HG02623 (cell line): ENCODE measurements around the gene THOP1.

ENCODE experiments used
- ATAC-seq: cut with Tn5 transposase; IDR thresholded peaks from one replicate; pipeline ENCODE4 v1.9.1; 2021; ENCODE audit warnings: moderate library complexity; ENCODE audit not compliant: unreplicated experiment

The THOP1 gene

DNA sequence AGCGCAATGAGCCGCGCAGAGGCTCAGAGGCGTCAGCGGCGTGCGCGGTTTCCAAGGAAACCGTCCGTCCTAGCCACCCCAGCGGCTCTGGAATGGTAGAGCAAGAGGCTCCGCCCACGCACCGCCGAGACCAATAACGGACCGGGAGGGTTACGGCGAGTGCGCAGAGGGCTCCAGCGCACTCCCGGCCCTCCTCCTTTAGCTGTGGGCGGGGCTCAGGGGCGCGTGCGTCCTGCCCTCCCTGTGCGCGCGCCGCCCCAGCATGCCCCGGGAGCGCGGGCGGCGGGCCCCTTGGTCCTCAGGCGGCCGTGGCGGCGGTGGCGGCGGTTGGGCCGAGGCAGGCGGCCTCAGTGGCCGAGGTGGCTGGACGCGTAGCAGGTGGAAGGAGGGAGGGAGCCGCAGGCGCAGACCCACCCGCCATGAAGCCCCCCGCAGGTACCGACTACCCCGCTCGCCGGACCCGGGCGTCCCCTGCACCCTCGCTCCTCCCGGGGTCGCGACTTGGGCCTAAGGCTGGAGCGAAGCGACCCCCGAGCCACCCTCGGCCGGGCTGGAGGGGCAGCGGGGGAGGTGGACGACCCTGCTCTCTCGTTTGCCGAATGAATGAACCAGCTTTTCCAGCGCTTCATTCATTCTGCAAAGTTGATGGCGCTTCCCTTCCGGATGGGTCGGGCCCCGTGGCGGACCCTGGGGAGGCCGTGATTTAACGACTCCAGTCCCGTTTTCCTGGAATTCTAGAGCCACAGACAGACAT, at the start of gene THOP1:
Gene THOP1, plus strand, starts transcription at position 260 of the 754 bp plus-strand sequence. Its CDS starts 160 bp downstream, at position 420.
- ATAC-seq, result peak; percentile 65

DNA sequence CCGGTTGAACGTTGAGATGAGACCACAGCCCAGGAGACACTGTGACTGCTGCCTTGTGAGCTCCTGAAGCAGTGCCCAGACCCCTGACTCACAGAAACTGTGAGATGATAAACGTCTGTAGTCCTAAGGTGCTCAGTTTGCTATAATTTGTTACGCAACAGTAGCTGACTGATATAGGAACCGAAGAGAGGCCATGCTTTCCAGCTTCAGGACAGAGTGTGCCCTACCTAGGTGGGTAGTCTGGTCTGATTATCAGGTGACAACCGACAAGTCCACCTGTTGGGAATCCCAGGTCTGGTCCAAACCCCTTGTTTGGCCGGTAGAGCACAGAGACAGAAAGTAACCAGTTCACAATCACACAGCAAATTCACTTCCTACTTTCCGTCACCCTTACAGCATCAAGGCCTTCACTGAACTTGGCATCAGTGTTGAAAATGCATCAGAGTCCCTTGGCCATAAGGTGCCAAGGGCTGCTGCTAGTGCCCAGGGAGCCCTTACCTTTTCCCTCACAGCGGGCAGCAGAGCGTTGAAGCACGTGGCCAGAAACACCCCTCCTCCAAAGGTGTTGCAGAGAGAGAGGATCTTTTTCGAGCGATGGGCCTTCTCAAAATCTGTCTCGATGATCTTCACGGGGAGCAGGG, 48.6 kb upstream of the THOP1 start:
- no peak for ATAC-seq

GRCh38 chr19:2739602-2740313, 45.5 kb upstream of the THOP1 start, which contains the start of gene SLC39A3:
SLC39A3 (minus strand) TSS chr19:2740017; CDS start chr19:2737257, 2,760 bp downstream.
- peak; percentile 96 for ATAC-seq

DNA sequence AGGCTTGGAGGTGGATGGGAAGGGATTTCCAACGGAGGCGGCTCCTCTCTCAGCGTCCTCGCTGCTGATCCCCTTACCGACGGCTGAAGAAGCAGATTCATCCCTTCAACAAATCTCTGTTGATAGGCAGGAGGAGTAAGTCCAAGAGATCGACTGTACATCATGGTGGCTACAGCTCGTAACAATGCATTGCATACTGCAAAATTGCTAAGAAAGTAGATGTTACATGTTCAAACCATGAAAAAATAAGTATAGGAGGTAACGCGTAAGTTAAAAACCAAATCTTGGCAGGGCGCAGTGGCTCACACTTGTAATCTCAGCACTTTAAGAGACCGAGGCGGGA, 45.0 kb upstream of the THOP1 start:
- ATAC-seq, result no peak

- no peak for ATAC-seq
Observed at GRCh38 chr19:2743099-2743498, 42.2 kb upstream of the THOP1 start.

DNA sequence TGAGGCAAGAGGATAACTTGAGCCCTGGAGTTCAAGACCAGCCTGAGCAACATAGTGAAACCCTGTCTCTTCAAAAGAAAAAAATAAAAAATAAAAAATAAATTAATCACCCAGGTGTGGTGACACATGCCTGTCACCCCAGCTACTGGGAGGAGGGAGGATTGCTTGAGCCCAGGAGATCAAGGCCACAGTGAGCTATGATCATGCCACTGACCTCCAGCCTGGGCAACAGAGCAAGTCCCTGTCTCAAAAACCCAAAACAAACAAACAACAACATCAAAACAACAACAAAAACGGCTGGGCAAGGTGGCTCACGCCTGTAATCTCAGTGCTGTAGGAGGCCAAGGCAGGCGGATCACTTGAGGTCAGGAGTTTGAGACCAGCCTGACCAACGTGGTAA, 41.2 kb upstream of the THOP1 start:
- ATAC-seq, result no peak

GRCh38 chr19:2747349-2747748, 38.0 kb upstream of the THOP1 start:
- no peak for ATAC-seq

DNA sequence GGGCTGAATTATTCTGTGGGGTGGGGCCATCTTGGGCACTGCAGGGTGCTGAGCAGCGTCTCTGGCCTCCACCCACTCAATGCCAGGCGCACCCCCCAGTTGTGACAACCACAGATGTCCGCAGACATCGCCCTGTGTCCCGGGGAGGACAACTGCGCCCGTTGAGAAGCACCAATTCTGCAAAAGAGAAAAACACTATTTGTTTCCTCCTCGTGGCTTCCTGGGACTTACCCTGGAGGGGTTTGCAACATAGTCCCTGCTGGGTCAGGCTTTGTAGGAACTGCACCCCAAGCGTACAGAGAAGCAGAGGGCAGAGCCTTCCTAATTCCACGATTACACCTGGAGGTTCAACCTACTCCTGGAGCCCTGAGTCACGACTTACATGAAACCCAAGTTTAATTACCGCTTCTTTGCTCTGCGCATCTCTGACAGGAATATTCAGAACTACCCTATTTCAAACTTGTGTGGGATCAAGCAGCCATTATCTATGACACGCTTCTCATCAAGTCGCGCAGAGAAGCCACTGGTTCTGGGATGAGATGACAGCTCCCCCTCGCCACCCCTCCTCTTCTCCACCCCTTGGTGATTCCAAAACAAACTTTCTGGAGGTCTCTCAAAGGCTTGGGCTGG, 34.4 kb upstream of the THOP1 start:
- no peak for ATAC-seq

DNA sequence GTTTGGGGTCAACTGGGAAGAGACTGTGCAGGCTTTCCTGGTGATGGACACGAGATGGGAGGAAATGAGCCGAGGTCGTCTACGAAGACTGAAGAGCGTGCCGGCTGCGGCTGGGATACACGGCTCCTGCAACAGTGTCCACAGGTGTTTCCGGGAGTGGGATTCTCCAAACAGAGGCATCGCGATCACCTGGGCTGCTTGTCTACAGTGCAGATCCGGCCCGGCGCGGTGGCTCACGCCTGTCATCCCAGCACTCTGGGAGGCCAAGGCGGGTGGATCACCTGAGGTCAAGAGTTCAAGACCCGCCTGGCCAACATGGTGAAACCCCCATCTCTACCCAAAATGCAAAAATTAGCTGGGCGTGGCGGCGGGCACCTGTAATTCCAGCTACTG, 33.9 kb upstream of the THOP1 start:
- ATAC-seq, result no peak

GRCh38 chr19:2754659-2755447, 30.4 kb upstream of the THOP1 start:
- ATAC-seq, result no peak

DNA sequence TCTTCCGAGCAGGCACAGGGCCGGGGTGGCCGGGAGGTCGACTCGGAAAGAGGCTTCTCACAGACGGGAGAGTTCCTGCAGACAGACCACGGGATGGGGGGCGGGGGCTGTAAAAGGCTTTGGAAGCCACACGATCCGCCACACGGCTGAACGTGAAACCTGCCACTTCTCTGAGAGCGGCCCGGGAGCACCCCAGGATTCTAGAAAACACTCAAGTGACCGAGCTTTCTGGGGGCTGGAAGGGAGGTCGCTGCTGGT, 29.9 kb upstream of the THOP1 start:
- no peak for ATAC-seq

DNA sequence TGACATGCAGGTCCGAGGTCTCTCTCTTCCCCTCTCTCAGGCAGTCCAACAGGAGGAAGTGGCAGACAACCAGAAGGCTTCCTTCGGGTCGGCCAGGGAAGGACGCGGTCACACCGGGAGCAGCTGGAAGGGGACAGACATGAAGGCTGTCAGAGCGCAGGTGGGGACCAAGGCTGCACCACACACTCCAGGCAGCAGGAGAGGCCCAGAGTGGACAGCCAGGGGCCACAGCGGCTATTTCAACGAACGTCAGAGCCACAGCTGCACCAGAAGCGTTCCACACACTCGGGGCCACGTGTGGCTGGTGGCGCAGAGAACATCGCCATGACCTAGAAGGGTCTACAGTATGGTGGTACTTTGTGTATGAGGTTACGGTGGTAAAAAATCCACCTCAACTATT, 29.5 kb upstream of the THOP1 start:
- ATAC-seq, result no peak

- ATAC-seq, result no peak
Observed at GRCh38 chr19:2756477-2756876, 28.8 kb upstream of the THOP1 start.

DNA sequence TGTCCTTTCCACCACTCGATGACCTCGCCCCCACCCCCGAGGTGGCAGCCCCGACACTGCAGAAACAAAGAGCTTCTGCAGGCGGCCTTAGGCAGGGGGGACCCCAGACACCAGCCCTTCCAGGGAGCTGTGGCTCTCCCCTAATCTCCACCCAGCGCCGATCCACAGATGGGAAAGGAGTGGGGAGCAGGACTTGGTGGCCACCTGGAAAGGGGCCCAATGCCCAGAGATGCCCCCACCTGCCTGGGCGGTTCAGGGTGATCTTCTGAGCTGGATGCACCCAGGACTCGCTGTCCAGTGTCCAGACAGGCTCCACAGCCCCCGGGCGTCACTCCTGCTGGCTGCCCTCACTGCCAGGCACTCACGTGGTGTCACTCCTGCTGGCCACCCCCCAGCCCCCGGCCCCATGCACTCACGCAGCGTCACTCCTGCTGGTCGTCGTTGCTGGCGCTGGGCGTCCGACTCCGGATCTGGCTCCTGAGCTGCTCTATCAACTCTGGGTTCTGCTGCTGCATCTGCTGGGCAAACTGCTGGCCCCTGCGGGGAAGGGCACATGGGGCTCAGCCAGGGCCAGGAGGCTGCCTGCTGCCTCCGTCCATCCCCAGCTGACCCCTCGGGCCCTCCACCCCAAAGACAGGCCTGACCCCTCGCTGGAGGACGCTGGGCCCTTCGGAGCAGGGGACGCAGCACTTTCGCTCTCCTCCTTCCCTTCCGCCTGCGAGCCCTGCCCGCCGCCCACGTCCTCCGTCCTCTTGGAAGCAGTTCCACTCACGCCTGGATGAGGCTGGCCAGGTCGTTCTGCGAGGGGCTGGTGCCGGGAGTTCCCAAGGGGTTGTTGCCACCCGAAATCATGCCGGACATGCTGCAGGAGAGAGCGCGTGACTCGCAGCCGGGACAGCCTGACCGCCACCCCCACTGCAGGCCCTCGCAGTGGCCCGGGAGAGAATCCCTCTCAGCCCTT, 28.1 kb upstream of the THOP1 start:
- no peak for ATAC-seq

DNA sequence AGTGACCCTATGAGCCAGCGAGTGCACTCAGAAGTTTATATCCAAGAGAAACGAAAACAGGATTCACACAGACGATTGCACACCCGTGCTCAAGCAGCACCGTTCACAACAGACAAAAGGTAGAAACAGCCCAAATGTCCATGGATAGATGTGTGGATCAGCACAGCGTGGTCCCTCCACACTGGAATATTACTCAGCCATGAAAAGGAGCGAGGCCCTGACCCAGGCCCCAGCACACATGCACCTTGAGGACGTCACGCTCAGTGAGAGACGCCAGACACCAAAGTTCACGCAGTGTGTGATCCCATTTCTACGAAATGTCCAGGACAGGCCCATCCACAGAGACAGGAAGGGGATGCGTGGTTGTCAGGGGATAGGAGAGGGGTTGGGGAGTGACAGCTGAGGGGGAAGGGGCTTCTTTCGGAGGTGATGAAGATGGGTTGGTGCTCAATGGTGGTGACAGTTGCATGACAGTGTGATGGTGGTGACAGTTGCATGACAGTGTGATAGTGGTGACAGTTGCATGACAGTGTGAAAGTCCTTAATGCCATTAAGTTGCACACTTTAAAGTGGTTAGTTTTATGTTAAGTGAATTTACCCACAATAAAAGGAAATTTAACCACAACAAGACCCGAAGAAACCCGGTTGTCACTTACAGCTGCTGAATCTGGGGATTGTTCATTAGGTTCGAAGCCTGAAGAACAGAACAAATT, 26.5 kb upstream of the THOP1 start:
- ATAC-seq, result no peak

GRCh38 chr19:2759362-2759761, 25.9 kb upstream of the THOP1 start:
- no peak for ATAC-seq

- no peak for ATAC-seq
Observed at GRCh38 chr19:2759965-2760364, 25.3 kb upstream of the THOP1 start.

DNA sequence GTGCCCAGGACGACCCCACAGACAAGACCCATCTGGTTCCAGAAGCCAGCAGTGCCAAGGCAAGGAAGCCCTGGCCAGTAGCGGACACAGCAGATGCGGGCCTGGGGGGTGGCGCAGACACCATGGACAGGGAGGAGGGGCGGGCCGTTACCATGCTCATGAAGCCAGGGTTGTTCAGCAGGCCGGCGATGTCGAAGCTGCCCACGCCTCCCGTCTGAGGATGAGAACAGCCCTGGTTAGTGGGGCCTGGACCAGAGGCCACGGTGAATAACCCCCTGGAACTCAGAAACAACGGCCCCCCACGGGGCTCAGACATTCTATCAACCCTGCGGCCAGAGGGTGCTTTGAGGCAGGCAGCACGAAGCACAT, 24.0 kb upstream of the THOP1 start:
- ATAC-seq, result no peak
